GM10266 (cell line): Measurements from ENCODE around the gene GPR42.
"Not testable (repeated sequence)": the region's sequence is repeated elsewhere in the genome, so short reads cannot be mapped to it uniquely, and the experiment has no call there.

Source experiments
- DNase-seq: peaks from one replicate; pipeline ENCODE4 v3.0.0; 2012; ENCODE audit errors: extremely low spot score
- CTCF ChIP-seq: IDR thresholded peaks from 2 replicates; pipeline ENCODE4 v1.5.1; 2012; ENCODE audit warnings: mild to moderate bottlenecking, low read depth; ENCODE audit not compliant: control insufficient read depth, insufficient read depth; ENCODE audit errors: missing control alignments

Gene GPR42

DNA sequence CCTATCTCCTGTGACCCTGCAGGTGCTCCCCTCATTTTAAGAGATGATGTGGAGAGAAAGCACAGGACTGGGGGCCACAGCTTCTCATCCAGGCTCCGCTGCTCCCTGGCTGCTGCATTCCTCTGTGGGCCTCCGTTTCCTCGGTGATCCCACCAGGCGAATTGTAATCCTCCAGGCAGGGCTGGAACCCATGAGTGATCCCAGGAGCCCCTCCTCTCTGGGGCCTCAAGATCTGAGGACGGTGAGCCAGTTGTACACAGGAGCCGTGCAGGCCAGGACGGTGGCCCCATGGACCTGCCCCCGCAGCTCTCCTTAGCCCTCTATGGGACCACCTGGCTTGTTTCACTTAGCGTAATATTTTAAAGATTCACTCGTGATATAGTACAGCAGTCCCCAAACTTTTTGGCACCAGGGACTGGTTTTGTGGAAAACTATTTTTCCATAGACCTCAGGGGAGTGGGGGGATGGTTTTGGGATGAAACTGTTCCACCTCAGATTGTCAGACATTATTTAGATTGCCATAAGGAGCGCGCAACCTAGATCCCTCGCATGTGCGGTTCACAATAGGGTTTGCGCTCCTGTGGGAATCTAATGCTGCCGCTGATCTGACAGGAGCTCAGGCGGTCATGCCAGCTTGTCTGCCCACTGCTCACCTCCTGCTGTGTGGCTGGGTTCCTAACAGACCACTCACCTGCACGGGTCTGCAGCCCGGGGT lies 7.0 kb upstream of the GPR42 start:
- no peak for DNase-seq
- TF ChIP-seq CTCF: no peak

DNA sequence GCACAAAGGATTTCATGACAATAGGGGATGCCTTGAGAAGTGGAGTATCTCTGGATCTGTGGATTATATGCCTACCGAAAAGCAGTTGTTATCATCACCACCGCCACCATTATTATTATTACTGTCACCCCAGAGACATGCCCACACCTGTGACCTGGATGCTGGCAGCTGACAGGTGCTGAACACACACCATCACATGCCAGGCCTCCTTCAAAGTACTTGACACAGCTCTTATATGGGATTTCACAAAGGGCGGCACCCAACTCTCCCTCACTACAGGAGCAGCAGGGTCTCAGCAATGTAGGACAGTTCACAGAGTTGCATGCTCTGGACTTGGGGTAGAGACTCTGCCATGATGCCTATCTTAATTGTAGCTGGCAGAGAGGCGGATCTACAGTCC lies 5.6 kb upstream of the GPR42 start:
- no peak for DNase-seq
- TF ChIP-seq CTCF: no peak

DNA sequence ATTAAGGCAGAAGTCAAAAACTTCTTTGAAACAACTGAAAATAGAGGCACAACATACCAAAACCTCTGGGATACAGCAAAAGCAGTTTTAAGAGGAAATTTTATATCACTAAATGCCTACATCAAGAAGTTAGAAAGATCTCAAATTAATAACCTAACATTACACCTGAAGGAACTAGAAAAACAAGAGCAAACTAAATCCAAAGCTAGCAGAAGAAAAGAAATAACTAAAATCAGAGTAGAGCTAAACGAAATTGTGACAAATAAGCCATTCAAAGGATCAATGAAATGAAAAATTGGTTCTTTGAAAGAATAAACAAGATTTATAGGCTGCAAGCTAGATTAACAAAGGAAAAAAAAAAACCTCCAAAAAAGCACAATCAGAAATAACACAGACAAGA lies 2.5 kb upstream of the GPR42 start:
- TF ChIP-seq CTCF: no peak
- DNase-seq: no peak

DNA sequence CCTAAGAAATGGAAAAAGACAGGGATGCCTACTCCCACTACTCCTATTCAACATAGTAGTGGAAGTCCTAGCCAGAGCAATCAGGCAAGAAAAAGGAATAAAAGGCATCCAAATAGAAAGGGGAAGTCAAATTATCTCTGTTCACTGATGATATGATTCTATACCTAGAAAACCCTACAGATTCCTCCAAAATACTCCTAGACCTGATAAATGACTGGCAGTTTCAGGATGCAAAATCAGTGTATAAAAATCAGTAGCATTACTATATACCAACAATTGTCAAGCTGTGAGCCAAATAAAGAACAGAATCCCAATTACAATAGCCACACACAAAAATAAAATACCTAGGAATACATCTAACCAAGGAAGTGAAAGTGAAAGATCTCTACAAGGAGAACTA lies 1.3 kb upstream of the GPR42 start:
- no peak for TF ChIP-seq CTCF
- no peak for DNase-seq

DNA sequence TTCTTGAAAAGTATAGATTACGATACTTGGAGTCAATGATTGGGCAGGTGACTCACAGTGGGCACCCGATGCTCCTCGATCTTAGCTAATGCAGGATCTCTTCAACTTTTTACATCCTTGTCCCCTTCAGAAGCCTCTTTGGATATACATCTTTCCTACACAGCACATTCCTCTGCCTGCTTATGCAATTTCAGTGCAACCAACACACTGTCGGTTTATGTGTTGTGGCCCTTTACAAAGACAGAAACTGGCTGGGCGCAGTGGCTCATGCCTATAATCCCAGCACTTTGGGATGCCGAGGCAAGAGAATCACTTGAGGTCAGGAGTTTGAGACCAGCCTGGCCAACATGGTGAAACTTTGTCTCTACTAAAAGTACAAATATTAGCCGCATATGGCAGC lies 2.6 kb downstream of the GPR42 start:
- no peak for TF ChIP-seq CTCF
- DNase-seq: no peak

- DNase-seq: not testable (repeated sequence)
Observed at GRCh38 chr19:35374031-35374430, 3.2 kb downstream of the GPR42 start.

GRCh38 chr19:35375505-35376307 lies 4.8 kb downstream of the GPR42 start:
- DNase-seq: no peak
- no peak for TF ChIP-seq CTCF
